ENCODE measurements around the gene EML6. TPM values are rescaled to one million over a fixed set of nuclear protein-coding genes. Genes with fewer than 3 reads are reported as not detected.

Gene EML6
- total and polyA plus RNA-seq, 2 of the 8 experiments (the other 6 are each of a cell fraction or from before 2014, with no cell fraction given) = 1.2 to 1.6 TPM

- TF ChIP-seq, protein P1, sequence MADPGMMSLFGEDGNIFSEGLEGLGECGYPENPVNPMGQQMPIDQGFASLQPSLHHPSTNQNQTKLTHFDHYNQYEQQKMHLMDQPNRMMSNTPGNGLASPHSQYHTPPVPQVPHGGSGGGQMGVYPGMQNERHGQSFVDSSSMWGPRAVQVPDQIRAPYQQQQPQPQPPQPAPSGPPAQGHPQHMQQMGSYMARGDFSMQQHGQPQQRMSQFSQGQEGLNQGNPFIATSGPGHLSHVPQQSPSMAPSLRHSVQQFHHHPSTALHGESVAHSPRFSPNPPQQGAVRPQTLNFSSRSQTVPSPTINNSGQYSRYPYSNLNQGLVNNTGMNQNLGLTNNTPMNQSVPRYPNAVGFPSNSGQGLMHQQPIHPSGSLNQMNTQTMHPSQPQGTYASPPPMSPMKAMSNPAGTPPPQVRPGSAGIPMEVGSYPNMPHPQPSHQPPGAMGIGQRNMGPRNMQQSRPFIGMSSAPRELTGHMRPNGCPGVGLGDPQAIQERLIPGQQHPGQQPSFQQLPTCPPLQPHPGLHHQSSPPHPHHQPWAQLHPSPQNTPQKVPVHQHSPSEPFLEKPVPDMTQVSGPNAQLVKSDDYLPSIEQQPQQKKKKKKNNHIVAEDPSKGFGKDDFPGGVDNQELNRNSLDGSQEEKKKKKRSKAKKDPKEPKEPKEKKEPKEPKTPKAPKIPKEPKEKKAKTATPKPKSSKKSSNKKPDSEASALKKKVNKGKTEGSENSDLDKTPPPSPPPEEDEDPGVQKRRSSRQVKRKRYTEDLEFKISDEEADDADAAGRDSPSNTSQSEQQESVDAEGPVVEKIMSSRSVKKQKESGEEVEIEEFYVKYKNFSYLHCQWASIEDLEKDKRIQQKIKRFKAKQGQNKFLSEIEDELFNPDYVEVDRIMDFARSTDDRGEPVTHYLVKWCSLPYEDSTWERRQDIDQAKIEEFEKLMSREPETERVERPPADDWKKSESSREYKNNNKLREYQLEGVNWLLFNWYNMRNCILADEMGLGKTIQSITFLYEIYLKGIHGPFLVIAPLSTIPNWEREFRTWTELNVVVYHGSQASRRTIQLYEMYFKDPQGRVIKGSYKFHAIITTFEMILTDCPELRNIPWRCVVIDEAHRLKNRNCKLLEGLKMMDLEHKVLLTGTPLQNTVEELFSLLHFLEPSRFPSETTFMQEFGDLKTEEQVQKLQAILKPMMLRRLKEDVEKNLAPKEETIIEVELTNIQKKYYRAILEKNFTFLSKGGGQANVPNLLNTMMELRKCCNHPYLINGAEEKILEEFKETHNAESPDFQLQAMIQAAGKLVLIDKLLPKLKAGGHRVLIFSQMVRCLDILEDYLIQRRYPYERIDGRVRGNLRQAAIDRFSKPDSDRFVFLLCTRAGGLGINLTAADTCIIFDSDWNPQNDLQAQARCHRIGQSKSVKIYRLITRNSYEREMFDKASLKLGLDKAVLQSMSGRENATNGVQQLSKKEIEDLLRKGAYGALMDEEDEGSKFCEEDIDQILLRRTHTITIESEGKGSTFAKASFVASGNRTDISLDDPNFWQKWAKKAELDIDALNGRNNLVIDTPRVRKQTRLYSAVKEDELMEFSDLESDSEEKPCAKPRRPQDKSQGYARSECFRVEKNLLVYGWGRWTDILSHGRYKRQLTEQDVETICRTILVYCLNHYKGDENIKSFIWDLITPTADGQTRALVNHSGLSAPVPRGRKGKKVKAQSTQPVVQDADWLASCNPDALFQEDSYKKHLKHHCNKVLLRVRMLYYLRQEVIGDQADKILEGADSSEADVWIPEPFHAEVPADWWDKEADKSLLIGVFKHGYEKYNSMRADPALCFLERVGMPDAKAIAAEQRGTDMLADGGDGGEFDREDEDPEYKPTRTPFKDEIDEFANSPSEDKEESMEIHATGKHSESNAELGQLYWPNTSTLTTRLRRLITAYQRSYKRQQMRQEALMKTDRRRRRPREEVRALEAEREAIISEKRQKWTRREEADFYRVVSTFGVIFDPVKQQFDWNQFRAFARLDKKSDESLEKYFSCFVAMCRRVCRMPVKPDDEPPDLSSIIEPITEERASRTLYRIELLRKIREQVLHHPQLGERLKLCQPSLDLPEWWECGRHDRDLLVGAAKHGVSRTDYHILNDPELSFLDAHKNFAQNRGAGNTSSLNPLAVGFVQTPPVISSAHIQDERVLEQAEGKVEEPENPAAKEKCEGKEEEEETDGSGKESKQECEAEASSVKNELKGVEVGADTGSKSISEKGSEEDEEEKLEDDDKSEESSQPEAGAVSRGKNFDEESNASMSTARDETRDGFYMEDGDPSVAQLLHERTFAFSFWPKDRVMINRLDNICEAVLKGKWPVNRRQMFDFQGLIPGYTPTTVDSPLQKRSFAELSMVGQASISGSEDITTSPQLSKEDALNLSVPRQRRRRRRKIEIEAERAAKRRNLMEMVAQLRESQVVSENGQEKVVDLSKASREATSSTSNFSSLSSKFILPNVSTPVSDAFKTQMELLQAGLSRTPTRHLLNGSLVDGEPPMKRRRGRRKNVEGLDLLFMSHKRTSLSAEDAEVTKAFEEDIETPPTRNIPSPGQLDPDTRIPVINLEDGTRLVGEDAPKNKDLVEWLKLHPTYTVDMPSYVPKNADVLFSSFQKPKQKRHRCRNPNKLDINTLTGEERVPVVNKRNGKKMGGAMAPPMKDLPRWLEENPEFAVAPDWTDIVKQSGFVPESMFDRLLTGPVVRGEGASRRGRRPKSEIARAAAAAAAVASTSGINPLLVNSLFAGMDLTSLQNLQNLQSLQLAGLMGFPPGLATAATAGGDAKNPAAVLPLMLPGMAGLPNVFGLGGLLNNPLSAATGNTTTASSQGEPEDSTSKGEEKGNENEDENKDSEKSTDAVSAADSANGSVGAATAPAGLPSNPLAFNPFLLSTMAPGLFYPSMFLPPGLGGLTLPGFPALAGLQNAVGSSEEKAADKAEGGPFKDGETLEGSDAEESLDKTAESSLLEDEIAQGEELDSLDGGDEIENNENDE (IDR thresholded peaks at IDR 0.05; ENCODE audit: insufficient replicate concordance, low read length) = no peak
- no peak for TF ChIP-seq SP1 (IDR thresholded peaks at IDR 0.05; ENCODE audit: low read depth, low read length)
- no peak for TF ChIP-seq BCL11A (IDR thresholded peaks at IDR 0.05; ENCODE audit: low read depth in 2 of 2, low read length in 2 of 2)
- TF ChIP-seq CHD2 (IDR thresholded peaks at IDR 0.05; ENCODE audit: low read length) = no peak
- no peak for TF ChIP-seq NRF1 (IDR thresholded peaks at IDR 0.05; ENCODE audit: low read depth, low read length)
- TF ChIP-seq CEBPB (IDR thresholded peaks at IDR 0.05; ENCODE audit: low read depth, low read length) = no peak
- no peak for TF ChIP-seq POU5F1 (IDR thresholded peaks at IDR 0.05; ENCODE audit: low read depth, low read length)
These were observed 239.0 kb downstream of the EML6 start (continued) for GRCh38 chr2:54962511-54962910.
